ENCODE measurements around the gene COL5A3. TPM values are rescaled to one million over a fixed set of nuclear protein-coding genes. Genes with fewer than 3 reads are reported as not detected.

The COL5A3 gene
- total RNA-seq: 0.05 and 0.20 TPM in 2 replicates

DNA sequence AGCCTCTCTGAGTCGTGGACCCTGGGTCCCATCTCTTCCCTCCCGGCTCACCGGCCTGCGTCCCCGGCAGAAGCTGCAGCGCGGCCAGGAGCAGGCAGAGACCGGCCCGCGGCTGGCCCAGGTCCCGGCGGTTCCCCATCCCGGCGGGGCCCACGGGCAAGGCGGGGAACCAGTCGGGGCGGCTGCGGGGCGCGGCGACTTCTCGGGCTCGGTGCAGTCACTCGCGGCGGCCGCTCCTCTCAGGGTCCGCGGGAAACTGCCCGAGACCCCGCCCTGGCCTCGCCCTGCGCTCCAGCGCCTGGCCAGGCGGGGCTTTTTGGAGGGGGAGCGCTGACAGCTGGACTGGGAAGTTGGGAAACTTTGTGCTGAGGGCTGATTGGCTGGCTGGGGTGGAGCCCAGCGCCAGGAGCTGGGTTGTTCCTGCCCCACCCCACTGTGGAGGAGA is at the start of gene COL5A3:
TSS of gene COL5A3 (minus strand) at position 258 of the 445 bp plus-strand sequence. CDS start at position 139, 119 bp downstream.

DNA sequence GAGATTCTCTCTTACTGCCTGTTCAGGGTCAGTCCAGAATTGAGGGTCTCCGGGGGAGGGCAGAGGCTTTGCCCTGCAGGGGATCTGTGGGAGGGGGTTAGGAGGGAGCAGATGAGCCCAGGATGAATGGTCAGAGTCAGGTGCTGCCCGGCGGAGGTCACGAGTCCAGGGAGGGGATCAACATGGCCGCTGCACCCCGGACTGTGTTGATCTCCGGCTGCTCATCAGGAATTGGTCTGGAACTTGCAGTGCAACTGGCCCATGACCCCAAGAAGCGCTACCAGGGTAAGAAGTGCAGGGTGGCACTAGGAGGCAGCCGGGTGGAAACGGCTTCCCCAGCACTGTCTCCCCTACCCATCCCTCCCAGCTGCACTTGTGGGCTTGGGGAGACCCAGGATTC is 3.0 kb upstream of the COL5A3 start, which contains the start of gene RDH8:
TSS of gene RDH8 (plus strand) at position 168 of the 400 bp plus-strand sequence. CDS start at position 183, 15 bp downstream.

DNA sequence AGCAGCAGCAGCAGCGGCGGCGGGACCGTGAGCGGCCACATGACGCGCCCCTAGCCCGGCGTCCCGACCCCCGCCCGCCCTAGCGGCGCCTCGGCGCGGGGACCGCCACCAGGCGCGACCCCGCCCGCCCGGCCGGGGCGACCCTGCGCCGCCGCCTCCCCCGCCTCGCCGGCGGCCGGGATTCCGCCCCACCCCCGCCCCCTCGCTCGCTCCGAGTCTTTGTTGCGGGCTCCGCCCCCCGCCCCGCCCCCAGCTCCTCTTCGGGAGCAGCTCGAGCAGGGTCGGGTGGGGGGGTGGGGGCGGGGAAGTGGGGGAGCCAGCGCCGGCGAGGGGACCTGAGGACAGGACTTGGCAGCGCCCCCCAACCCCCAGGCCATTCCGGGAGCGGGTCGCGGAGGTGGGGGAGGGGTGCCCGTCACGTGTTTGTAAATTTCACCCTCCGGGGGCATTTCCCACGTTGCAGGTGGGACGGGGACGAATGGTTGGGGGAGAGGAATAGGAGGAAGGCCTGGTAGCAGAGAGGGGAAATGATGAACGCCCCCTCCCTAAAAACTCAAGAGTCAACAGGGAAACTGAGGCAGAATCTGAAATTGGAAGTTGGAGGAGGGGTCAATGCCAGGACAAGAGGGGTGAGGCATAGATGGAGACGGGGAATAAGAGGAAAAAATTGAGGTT is 73.8 kb downstream of the COL5A3 start, which contains the start of gene OLFM2:
TSS of gene OLFM2 (minus strand) at position 190 of the 675 bp plus-strand sequence. CDS start at position 41, 149 bp downstream.

Other genes starting within 250 kb of the COL5A3 start
- gene ZNF846, start 241.8 kb downstream of the COL5A3 start, total RNA-seq: 2.5 and 3.2 TPM in 2 replicates
- 17.7 and 21.1 TPM in 2 replicates for gene FBXL12, start 191.4 kb downstream of the COL5A3 start, total RNA-seq
- gene UBL5, start 182.6 kb downstream of the COL5A3 start, total RNA-seq: 865 and 871 TPM in 2 replicates
- 164 and 167 TPM in 2 replicates for gene PIN1, start 175.2 kb downstream of the COL5A3 start, total RNA-seq
- gene OLFM2, start 74.0 kb downstream of the COL5A3 start, total RNA-seq: not detected in 2 replicates
- gene RDH8, start 3.0 kb upstream of the COL5A3 start, total RNA-seq: not detected in 2 replicates
- 32.0 and 37.4 TPM in 2 replicates for gene SHFL, start 75.8 kb upstream of the COL5A3 start, total RNA-seq
- 0.13 TPM in 1 of 2 replicates, not detected in the other for gene ANGPTL6, start 92.2 kb upstream of the COL5A3 start, total RNA-seq
- gene PPAN, start 95.9 kb upstream of the COL5A3 start, total RNA-seq: 48.8 and 51.4 TPM in 2 replicates
- gene P2RY11, start 101.2 kb upstream of the COL5A3 start, total RNA-seq: 0.47 and 2.7 TPM in 2 replicates
- gene EIF3G, start 109.4 kb upstream of the COL5A3 start, total RNA-seq: 261 and 266 TPM in 2 replicates
- 127 and 139 TPM in 2 replicates for gene DNMT1, start 184.4 kb upstream of the COL5A3 start, total RNA-seq
- gene S1PR2, start 220.8 kb upstream of the COL5A3 start, total RNA-seq: 1.00 and 1.5 TPM in 2 replicates
- gene MRPL4, start 241.7 kb upstream of the COL5A3 start, total RNA-seq: 102 and 128 TPM in 2 replicates